WTC11 (cell line): Measurements from ENCODE around the gene FBXL2.

Experiments used
- CREM ChIP-seq: sonication (generic); formaldehyde crosslinking; IDR thresholded peaks from 2 replicates; pipeline ENCODE4 v1.8.1; 2022; ENCODE audit warnings: mild to moderate bottlenecking, missing genetic modification reagents, moderate library complexity
- JUN ChIP-seq: sonication (generic); formaldehyde crosslinking; IDR thresholded peaks from 2 replicates; pipeline ENCODE4 v1.8.0; 2023; ENCODE audit warnings: mild to moderate bottlenecking, missing genetic modification reagents
- MAX ChIP-seq: sonication (generic); formaldehyde crosslinking; IDR thresholded peaks from 2 replicates; pipeline ENCODE4 v1.8.0; 2022; ENCODE audit warnings: mild to moderate bottlenecking, missing genetic modification reagents
- TEAD4 ChIP-seq: sonication (generic); formaldehyde crosslinking; IDR thresholded peaks from 2 replicates; pipeline ENCODE4 v1.8.0; 2022; ENCODE audit warnings: mild to moderate bottlenecking, missing genetic modification reagents
- ZNF219 ChIP-seq: sonication (generic); formaldehyde crosslinking; IDR thresholded peaks from 2 replicates; pipeline ENCODE4 v1.8.0; 2023; ENCODE audit warnings: missing genetic modification reagents, mild to moderate bottlenecking, borderline replicate concordance
- ZSCAN18 ChIP-seq: fragments of 250-450 bp; sonication (Bioruptor Pico); IDR thresholded peaks from 2 replicates; pipeline ENCODE4 v2.1.2; 2022; ENCODE audit warnings: mild to moderate bottlenecking, moderate library complexity
- TF ChIP-seq, protein P1 (sequence below): fragments of 200-600 bp; IDR thresholded peaks from 2 replicates; pipeline ENCODE4 v1.8.0; 2022; ENCODE audit warnings: antibody characterized with exemption
- TF ChIP-seq, protein P2 (sequence below): fragments of 250-450 bp; sonication (Bioruptor Pico); IDR thresholded peaks from 2 replicates; pipeline ENCODE4 v1.8.0; 2021; ENCODE audit warnings: mild to moderate bottlenecking

DNA sequence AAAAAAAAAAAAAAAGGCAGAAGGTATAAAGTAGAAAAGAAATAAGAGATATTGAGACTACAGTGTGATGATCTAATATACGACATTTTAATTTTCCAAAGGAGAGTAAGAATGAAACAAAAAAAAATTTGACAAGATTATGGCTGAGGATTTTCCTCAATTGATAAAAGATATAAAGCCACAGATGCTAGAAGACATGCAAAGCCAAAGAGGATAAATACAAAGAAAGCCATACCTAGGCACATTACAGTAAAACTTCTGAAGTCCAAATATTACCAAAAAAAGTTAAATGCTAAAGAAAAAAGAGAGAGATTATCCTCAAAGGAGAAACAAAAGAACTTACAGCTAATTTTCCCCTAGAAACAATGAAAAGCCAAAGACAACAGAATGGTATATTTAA is 38.3 kb upstream of the FBXL2 start:
- TF ChIP-seq JUN (CRISPR knock-in tag): no peak
- TF ChIP-seq, protein P1, sequence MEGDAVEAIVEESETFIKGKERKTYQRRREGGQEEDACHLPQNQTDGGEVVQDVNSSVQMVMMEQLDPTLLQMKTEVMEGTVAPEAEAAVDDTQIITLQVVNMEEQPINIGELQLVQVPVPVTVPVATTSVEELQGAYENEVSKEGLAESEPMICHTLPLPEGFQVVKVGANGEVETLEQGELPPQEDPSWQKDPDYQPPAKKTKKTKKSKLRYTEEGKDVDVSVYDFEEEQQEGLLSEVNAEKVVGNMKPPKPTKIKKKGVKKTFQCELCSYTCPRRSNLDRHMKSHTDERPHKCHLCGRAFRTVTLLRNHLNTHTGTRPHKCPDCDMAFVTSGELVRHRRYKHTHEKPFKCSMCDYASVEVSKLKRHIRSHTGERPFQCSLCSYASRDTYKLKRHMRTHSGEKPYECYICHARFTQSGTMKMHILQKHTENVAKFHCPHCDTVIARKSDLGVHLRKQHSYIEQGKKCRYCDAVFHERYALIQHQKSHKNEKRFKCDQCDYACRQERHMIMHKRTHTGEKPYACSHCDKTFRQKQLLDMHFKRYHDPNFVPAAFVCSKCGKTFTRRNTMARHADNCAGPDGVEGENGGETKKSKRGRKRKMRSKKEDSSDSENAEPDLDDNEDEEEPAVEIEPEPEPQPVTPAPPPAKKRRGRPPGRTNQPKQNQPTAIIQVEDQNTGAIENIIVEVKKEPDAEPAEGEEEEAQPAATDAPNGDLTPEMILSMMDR: no peak
- TF ChIP-seq, protein P2, sequence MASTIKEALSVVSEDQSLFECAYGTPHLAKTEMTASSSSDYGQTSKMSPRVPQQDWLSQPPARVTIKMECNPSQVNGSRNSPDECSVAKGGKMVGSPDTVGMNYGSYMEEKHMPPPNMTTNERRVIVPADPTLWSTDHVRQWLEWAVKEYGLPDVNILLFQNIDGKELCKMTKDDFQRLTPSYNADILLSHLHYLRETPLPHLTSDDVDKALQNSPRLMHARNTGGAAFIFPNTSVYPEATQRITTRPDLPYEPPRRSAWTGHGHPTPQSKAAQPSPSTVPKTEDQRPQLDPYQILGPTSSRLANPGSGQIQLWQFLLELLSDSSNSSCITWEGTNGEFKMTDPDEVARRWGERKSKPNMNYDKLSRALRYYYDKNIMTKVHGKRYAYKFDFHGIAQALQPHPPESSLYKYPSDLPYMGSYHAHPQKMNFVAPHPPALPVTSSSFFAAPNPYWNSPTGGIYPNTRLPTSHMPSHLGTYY (CRISPR knock-in tag): no peak
- TF ChIP-seq MAX (CRISPR knock-in tag): no peak
- no peak for TF ChIP-seq ZSCAN18
- TF ChIP-seq CREM: no peak
- TF ChIP-seq TEAD4: no peak
- no peak for TF ChIP-seq ZNF219
